OCI-LY3 (cell line): Measurements from ENCODE around the gene AMBRA1.

ENCODE experiments used
- EZH2phosphoT487 ChIP-seq: fragments of 200-600 bp; shearing (Covaris generic); IDR thresholded peaks from 2 replicates; pipeline ENCODE4 v1.6.1; 2018; ENCODE audit warnings: antibody characterized with exemption, mixed run types, low read depth
- TF ChIP-seq, protein P1 (sequence below): fragments of 200-600, 300-600 bp; sonication (generic); IDR thresholded peaks from 2 replicates; pipeline ENCODE4 v1.5.1; 2014; ENCODE audit warnings: antibody characterized with exemption, low read length, low read depth

- TF ChIP-seq, protein P1, sequence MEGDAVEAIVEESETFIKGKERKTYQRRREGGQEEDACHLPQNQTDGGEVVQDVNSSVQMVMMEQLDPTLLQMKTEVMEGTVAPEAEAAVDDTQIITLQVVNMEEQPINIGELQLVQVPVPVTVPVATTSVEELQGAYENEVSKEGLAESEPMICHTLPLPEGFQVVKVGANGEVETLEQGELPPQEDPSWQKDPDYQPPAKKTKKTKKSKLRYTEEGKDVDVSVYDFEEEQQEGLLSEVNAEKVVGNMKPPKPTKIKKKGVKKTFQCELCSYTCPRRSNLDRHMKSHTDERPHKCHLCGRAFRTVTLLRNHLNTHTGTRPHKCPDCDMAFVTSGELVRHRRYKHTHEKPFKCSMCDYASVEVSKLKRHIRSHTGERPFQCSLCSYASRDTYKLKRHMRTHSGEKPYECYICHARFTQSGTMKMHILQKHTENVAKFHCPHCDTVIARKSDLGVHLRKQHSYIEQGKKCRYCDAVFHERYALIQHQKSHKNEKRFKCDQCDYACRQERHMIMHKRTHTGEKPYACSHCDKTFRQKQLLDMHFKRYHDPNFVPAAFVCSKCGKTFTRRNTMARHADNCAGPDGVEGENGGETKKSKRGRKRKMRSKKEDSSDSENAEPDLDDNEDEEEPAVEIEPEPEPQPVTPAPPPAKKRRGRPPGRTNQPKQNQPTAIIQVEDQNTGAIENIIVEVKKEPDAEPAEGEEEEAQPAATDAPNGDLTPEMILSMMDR = no peak
- no peak for TF ChIP-seq EZH2phosphoT487
Measured at GRCh38 chr11:46480166-46480726, 113.6 kb downstream of the AMBRA1 start.
